Panc1 (cell line): Measurements from ENCODE around the gene NDUFV2. TPM values are rescaled to one million over a fixed set of nuclear protein-coding genes. Genes with fewer than 3 reads are reported as not detected.

Experiments used
- ATAC-seq: fragments of 200-7000 bp; cut with Tn5 transposase; 2 replicates; pipeline ENCODE4 v1.9.1; 2020; ENCODE audit warnings: mild to moderate bottlenecking, moderate library complexity
- BruUV-seq: library from RNA; stranded (reverse); fragments of 400-500 nt; replicated peaks from 2 replicates; lab custom pipeline; 2021; lab: Mats Ljungman, UMichigan
- CTCF ChIA-PET: fragments of 300-600 bp; sonication (Branson Sonifier 250); formaldehyde crosslinking; loops from one replicate; lab custom pipeline; 2022; ENCODE audit warnings: antibody characterized with exemption; lab: Charles Lee
- POLR2A ChIA-PET: fragments of 300-600 bp; sonication (Branson Sonifier 250); formaldehyde crosslinking; loops from one replicate; lab custom pipeline; 2022; ENCODE audit warnings: antibody characterized with exemption; lab: Charles Lee
- DNase-seq: peaks from one replicate; pipeline ENCODE4 v3.0.0-alpha.2; 2010; ENCODE audit warnings: low read depth, low spot score
- H3K27ac ChIP-seq: 2 replicates; pipeline ENCODE4 v1.5.1; 2011; ENCODE audit warnings: mild to moderate bottlenecking, low read length, inconsistent platforms
- H3K27me3 ChIP-seq: fragments of 200-500 bp; sonication (Bioruptor generic); 2 replicates; pipeline ENCODE4 v1.6.0; 2014; ENCODE audit warnings: low read length, inconsistent platforms; ENCODE audit not compliant: control insufficient read depth, insufficient read depth
- H3K36me3 ChIP-seq: fragments of 200-500 bp; sonication (Bioruptor generic); 2 replicates; pipeline ENCODE4 v1.5.1; 2014; ENCODE audit warnings: inconsistent platforms, mild to moderate bottlenecking, low read length, moderate library complexity; ENCODE audit not compliant: control insufficient read depth, insufficient read depth
- H3K4me1 ChIP-seq: 2 replicates; pipeline ENCODE4 v1.5.1; 2011; ENCODE audit warnings: inconsistent platforms, mild to moderate bottlenecking, low read length, moderate library complexity; ENCODE audit not compliant: control insufficient read depth, insufficient read depth
- H3K4me3 ChIP-seq, 2 experiments: 2 replicates each; pipeline ENCODE4 v1.5.1; 2011 to 2012; ENCODE audit warnings: low read depth in 2 of 2, low read length in 2 of 2, mild to moderate bottlenecking in 2 of 2, inconsistent platforms in 1 of 2, moderate library complexity in 1 of 2
- H3K9me3 ChIP-seq: fragments of 200-500 bp; sonication (Bioruptor generic); 2 replicates; pipeline ENCODE4 v1.5.1; 2014; ENCODE audit warnings: low read depth, mild to moderate bottlenecking, inconsistent platforms, low read length, moderate library complexity; ENCODE audit not compliant: control insufficient read depth, insufficient read depth
- POLR2AphosphoS5 ChIP-seq: IDR thresholded peaks from 2 replicates; pipeline ENCODE4 v1.6.1; 2012; ENCODE audit warnings: mild to moderate bottlenecking, low read depth, low read length, moderate library complexity
- SIN3A ChIP-seq: IDR thresholded peaks from 2 replicates; pipeline ENCODE4 v1.6.1; 2012; ENCODE audit warnings: low read depth, mild to moderate bottlenecking, low read length, moderate library complexity, borderline replicate concordance; ENCODE audit not compliant: insufficient read depth
- TCF7L2 ChIP-seq: IDR thresholded peaks from 2 replicates; pipeline ENCODE4 v1.6.1; 2011; ENCODE audit warnings: mild to moderate bottlenecking, low read depth, low read length, inconsistent platforms
- in situ Hi-C: cut with HindIII; loops from 2 replicates; pipeline ENCODE4 v1.10.0; 2016; ENCODE audit warnings: low sequenced_read_pairs, low pct_unique_long_range_greater_than_20kb
- intact Hi-C: fragments of 100-400 bp; cut with micrococcal nuclease; formaldehyde crosslinking; loops from one replicate; pipeline ENCODE4 v1.10.0; 2022; ENCODE audit not compliant: unreplicated experiment
- total RNA-seq: library from RNA; stranded (reverse); gene quantifications from one replicate; pipeline ENCODE4 v1.2.1, GENCODE V29; 2021; ENCODE audit not compliant: unreplicated experiment
- TF ChIP-seq, protein P1 (sequence below): fragments of 450-650 bp; IDR thresholded peaks from 2 replicates; pipeline ENCODE4 v1.5.1; 2017; ENCODE audit warnings: mild to moderate bottlenecking
- TF ChIP-seq, protein P2 (sequence below), 2 experiments: IDR thresholded peaks; 2 replicates each; pipeline ENCODE4 v1.6.1; 2011 to 2012; ENCODE audit warnings: low read depth in 2 of 2, control low read depth in 1 of 2, low read length in 1 of 2, mild to moderate bottlenecking in 1 of 2, moderate library complexity in 1 of 2; ENCODE audit not compliant: insufficient read depth in 1 of 2

NDUFV2 gene
- total RNA-seq, 1 experiment from 2014 or later: 157 TPM

DNA sequence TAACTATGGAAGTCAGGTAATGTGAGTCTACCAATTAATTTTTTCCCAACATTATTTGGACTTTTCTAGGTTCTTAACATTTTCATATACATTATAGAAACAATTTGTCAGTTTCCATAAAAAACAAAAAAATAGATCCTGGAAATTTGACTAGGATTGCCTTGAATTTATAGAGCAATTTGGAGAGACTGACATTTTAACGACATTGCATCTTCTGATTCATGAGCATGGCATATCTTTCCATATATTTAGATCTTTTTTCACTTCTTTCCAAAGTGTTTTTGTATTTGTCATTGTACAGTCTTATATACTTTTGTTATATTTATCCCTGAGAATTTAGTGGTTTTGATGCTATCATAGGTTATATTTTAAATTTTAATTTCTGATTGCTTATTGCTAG is 76.1 kb downstream of the NDUFV2 start:
- Histone ChIP-seq H3K4me3 (no peak overlapping the region), H3K9me3 (no peaks in the 10 kb centered on the region), H3K4me1 (peaks cover 6% of the 10 kb centered on the region; the same call in 1 of the 2 replicates), H3K27me3 (no peaks in the 10 kb centered on the region), H3K36me3 (no peaks in the 10 kb centered on the region; the same call in 1 of the 2 replicates), H3K27ac (no peak overlapping the region)
- DNase-seq: no peak
- POLR2A ChIA-PET: no interaction called here
- in situ Hi-C loops (no loop called here), intact Hi-C loops (no loop called here)
- CTCF ChIA-PET: no interaction called here
- no peak for ATAC-seq
- BruUV-seq: no TSS peak
- TF ChIP-seq, protein P1, sequence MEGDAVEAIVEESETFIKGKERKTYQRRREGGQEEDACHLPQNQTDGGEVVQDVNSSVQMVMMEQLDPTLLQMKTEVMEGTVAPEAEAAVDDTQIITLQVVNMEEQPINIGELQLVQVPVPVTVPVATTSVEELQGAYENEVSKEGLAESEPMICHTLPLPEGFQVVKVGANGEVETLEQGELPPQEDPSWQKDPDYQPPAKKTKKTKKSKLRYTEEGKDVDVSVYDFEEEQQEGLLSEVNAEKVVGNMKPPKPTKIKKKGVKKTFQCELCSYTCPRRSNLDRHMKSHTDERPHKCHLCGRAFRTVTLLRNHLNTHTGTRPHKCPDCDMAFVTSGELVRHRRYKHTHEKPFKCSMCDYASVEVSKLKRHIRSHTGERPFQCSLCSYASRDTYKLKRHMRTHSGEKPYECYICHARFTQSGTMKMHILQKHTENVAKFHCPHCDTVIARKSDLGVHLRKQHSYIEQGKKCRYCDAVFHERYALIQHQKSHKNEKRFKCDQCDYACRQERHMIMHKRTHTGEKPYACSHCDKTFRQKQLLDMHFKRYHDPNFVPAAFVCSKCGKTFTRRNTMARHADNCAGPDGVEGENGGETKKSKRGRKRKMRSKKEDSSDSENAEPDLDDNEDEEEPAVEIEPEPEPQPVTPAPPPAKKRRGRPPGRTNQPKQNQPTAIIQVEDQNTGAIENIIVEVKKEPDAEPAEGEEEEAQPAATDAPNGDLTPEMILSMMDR: no peak
- TF ChIP-seq POLR2AphosphoS5: no peak
- TF ChIP-seq, protein P2, sequence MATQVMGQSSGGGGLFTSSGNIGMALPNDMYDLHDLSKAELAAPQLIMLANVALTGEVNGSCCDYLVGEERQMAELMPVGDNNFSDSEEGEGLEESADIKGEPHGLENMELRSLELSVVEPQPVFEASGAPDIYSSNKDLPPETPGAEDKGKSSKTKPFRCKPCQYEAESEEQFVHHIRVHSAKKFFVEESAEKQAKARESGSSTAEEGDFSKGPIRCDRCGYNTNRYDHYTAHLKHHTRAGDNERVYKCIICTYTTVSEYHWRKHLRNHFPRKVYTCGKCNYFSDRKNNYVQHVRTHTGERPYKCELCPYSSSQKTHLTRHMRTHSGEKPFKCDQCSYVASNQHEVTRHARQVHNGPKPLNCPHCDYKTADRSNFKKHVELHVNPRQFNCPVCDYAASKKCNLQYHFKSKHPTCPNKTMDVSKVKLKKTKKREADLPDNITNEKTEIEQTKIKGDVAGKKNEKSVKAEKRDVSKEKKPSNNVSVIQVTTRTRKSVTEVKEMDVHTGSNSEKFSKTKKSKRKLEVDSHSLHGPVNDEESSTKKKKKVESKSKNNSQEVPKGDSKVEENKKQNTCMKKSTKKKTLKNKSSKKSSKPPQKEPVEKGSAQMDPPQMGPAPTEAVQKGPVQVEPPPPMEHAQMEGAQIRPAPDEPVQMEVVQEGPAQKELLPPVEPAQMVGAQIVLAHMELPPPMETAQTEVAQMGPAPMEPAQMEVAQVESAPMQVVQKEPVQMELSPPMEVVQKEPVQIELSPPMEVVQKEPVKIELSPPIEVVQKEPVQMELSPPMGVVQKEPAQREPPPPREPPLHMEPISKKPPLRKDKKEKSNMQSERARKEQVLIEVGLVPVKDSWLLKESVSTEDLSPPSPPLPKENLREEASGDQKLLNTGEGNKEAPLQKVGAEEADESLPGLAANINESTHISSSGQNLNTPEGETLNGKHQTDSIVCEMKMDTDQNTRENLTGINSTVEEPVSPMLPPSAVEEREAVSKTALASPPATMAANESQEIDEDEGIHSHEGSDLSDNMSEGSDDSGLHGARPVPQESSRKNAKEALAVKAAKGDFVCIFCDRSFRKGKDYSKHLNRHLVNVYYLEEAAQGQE (IDR thresholded peaks at IDR 0.05; ENCODE audit: insufficient read depth in 1 of 2, low read depth in 2 of 2, low read length in 1 of 2): no peak
- TF ChIP-seq SIN3A: no peak
- TF ChIP-seq TCF7L2: no peak

DNA sequence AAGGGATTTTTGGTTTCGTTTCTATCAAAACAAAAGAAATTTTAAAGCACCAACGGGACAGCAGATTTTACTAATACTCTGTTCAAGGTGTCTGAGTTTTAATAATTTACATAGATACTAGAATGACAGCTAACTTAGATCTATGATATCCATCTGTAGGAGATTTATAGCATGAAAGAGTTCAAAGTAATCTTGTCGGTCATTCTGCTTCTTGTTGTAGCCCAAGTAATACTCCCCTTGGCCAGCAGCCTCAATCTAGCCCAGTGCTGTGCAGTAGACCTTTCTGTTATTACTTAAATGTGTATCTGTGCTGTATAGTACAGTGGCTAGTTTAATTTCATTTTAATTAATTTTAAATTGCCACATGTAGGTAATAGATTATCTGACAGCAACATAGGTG is 78.8 kb downstream of the NDUFV2 start:
- in situ Hi-C loops: no loop called here
- H3K9me3 ChIP-seq: no peaks in the 10 kb centered on the region

More for the DNA sequence above, 78.8 kb downstream of the NDUFV2 start:
- ChIA-PET POLR2A (no interaction called here), CTCF (no interaction called here)
- no peaks in the 10 kb centered on the region for H3K27me3 ChIP-seq
- BruUV-seq: no TSS peak
- intact Hi-C loops: no loop called here
- TF ChIP-seq TCF7L2: no peak
- TF ChIP-seq, protein P1: no peak
- TF ChIP-seq SIN3A: no peak
- TF ChIP-seq, protein P2 (IDR thresholded peaks at IDR 0.05; ENCODE audit: insufficient read depth in 1 of 2, low read depth in 2 of 2, low read length in 1 of 2): no peak
- TF ChIP-seq POLR2AphosphoS5: no peak
- H3K4me3 ChIP-seq: no peak overlapping the region
- H3K27ac ChIP-seq: no peak overlapping the region
- DNase-seq: no peak
- ATAC-seq: no peak
- H3K4me1 ChIP-seq: peaks cover 3% of the 10 kb centered on the region; the same call in 1 of the 2 replicates
- H3K36me3 ChIP-seq: no peaks in the 10 kb centered on the region; the same call in 1 of the 2 replicates
